Stimulated activated naive B cell treated with anti-CD40 and anti-IgM and Interleukin-4, amounts not matched to agents 10 μg/mL and 1 μg/mL and 100 μg/mL, for 72 hours (primary cell): ENCODE data around the gene PLAAT4.
"Not testable (repeated sequence)": the region's sequence is repeated elsewhere in the genome, so short reads cannot be mapped to it uniquely, and the experiment has no call there.

ENCODE experiments used
- ATAC-seq, 2 donors: fragments of 150-1000 bp; cut with Tn5 transposase; replicated peaks; 2 replicates each; pipeline ENCODE4 v1.10.0; 2021; ENCODE audit warnings: moderate library complexity in 1 of 2
- DNase-seq: peaks from one replicate; pipeline ENCODE4 v3.0.0; 2021
- H3K27ac Mint-ChIP-seq: one replicate; pipeline ENCODE4 v1.8.0; 2022; ENCODE audit warnings: mild to moderate bottlenecking, mixed read lengths
- H3K27me3 Mint-ChIP-seq, 2 donors: one replicate each; pipeline ENCODE4 v1.8.0; 2022; ENCODE audit warnings: mixed read lengths in 2 of 2
- H3K36me3 Mint-ChIP-seq, 2 donors: one replicate each; pipeline ENCODE4 v1.8.0; 2022; ENCODE audit warnings: mixed read lengths in 2 of 2, mild to moderate bottlenecking in 1 of 2
- H3K4me1 Mint-ChIP-seq, 2 donors: one replicate each; pipeline ENCODE4 v1.8.0; 2022; ENCODE audit warnings: mixed read lengths in 2 of 2, mild to moderate bottlenecking in 1 of 2
- H3K4me3 Mint-ChIP-seq, 2 donors: one replicate each; pipeline ENCODE4 v1.8.0; 2022; ENCODE audit warnings: mild to moderate bottlenecking in 2 of 2, mixed read lengths in 2 of 2, moderate library complexity in 1 of 2
- H3K9me3 Mint-ChIP-seq, 2 donors: one replicate each; pipeline ENCODE4 v1.8.0; 2022; ENCODE audit warnings: mixed read lengths in 2 of 2, mild to moderate bottlenecking in 1 of 2

PLAAT4 gene

DNA sequence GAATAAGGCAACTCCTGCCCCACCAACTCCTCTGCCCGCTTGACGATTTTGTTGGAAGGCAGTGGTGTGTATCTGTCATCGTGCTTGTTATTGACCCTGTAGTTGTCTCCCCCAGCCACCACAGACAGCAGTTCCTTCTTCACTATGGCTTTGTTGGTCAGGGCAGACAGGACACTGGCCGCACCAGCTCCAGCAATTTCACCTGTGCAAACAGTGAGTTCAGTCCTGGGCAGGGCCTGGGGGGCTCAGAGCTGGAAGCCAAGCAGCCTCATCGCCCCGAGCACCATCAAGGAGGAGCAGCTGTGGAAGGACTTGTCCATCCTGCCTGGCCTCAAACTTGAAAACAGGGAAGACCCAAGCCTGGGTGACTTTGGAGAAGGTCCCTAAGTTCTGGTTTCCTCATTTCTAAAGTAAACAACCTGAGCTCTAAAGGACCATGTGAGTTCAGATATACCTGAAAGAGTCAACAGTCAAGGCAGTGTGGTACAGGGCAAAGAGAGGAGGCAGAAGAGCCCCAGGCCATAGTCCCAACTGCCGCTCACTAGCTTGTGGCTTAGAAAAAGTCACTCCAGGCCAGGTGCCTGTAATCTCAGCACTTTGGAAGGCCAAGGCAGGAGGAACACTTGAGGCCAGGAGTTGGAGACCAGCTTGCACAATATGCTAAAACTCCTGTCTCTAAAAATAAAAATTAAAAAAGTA, 22.0 kb downstream of the PLAAT4 start:
- H3K27ac Mint-ChIP-seq: no peak overlapping the region
- peaks cover 5 to 10% of the 10 kb centered on the region in 2 donors for H3K4me1 Mint-ChIP-seq
- no peak for ATAC-seq
- no peaks in the 10 kb centered on the region for H3K36me3 Mint-ChIP-seq
- no peak for DNase-seq
- H3K4me3 Mint-ChIP-seq: no peak overlapping the region
- H3K27me3 Mint-ChIP-seq: peaks cover 10 to 13% of the 10 kb centered on the region in 2 donors
- no peaks in the 10 kb centered on the region for H3K9me3 Mint-ChIP-seq

DNA sequence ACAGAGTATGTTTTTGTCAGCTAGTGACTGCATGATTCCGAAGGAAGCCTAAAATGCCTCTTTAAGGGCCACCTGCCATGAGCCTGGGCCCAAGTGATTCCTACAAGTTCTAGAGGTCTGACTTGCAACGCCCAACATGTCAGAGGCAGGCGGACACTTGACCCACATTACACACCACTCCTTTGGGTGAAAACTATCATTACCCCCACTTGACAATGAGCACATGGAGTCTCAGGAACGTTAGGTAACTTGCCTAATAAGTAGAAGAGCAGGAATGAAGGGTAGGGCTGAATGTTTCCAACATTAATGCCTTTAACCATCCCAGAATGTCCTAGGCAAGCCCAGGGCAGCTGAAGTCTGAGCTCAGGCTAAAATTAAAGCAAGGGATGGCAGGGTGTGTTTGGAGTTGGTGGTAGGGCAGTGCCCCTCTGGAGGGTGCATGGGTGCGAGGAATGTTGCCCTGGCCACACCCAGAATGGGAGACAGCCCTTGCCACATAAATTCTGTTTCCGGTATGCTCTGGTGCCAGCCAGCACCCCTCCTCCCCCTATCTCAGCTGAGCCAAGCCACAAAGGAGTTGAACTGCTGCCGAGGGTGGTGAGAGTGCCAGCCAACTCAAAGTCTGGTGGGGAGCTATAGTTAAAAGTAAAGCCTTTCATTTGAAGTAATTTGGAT, 24.0 kb downstream of the PLAAT4 start:
- Mint-ChIP-seq H3K36me3 (no peaks in the 10 kb centered on the region), H3K4me1 (peaks cover 11 to 17% of the 10 kb centered on the region in 2 donors), H3K9me3 (no peaks in the 10 kb centered on the region), H3K4me3 (no peak overlapping the region), H3K27me3 (peaks cover 5 to 13% of the 10 kb centered on the region in 2 donors), H3K27ac (no peak overlapping the region)
- ATAC-seq (no peak), DNase-seq (no peak)

DNA sequence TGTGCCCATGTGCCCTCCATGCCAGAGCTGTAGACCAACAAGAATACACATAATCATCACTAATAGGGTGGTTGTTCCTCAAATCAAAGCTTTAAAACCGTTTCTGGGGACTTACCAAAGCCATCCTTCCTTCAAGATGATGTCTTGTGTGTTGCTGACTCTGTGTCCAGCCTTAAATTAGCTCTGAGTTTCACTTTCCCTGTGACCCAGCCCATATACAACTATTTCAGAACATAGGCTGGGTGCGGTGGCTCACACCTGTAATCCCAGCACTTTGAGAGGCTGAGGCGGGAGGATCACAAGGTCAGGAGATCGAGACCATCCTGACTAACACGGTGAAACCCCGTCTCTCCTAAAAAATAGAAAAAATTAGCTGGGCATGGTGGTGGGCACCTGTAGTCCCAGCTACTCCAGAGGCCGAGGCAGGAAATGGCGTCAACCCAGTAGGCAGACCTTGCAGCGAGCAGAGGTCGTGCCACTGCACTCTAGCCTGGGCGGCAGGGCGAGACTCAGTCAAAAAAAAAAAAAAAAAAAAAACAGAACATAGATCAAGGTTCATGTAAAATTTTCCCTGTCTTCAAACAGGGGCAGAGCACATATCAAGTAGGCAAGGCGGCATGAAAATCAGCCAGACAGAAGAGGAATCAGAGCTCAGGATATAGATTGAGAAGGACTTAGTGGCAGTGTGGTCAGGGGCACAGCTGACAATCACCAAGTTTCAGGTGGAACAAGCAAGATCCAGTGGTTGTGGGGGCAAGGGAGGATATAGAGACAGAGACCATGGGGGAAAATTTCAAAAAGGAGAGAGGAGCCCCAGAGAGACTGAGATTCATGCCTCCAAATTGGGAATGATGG, 26.8 kb downstream of the PLAAT4 start, which contains the start of gene PLAAT2:
Gene PLAAT2, minus strand, starts transcription at position 179 of the 855 bp plus-strand sequence. Its CDS starts 55 bp downstream, at position 124.
- Mint-ChIP-seq H3K4me1 (peaks cover 22 to 31% of the 10 kb centered on the region in 2 donors), H3K4me3 (no peak within 1 kb of the TSS)

DNA sequence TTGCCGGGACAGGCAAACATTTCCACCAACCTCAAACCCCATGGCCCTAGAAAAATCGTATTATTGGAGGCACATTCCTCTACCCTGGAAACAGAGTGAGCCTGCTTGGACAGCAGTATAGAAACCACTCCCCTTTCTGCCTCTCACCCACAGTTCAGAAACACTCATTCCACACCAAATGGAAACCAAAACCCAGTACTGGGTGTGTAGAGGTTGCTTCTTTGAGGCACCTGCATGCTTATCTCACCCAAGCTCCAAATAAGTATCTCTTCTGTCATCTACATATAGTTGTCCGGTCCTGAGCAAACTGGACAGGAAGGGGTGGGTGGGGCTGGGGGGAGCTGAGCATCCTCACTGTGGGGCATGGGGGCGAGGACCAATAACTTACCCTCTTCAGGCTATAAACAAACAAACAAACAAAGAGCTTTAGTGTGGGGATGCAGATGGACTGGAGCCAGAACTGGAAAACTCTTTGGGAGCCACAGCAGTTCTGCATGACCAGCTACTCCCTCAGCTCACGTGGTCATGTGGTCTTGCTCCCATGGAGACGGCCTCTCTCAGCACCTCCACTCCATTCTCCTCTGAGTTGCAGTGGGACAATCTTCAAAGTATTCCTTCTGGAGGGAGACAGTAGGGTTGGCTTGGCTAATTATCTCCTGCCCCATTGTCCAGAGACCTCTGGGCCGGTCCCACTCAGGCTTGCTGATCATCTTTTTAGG, 27.6 kb downstream of the PLAAT4 start:
- H3K4me3 Mint-ChIP-seq: no peak overlapping the region
- no peak overlapping the region for H3K27ac Mint-ChIP-seq
- H3K9me3 Mint-ChIP-seq: no peaks in the 10 kb centered on the region
- ATAC-seq (peak; percentile 21 to 28), DNase-seq (no peak)
- H3K27me3 Mint-ChIP-seq: peaks cover 5 to 13% of the 10 kb centered on the region in 2 donors
- H3K36me3 Mint-ChIP-seq: no peaks in the 10 kb centered on the region
- peaks cover 22 to 31% of the 10 kb centered on the region in 2 donors for H3K4me1 Mint-ChIP-seq

More for the DNA sequence above, 26.8 kb downstream of the PLAAT4 start, which contains the start of gene PLAAT2:
- H3K27me3 Mint-ChIP-seq: peaks cover 5 to 13% of the 10 kb centered on the region in 2 donors
- H3K9me3 Mint-ChIP-seq: no peaks in the 10 kb centered on the region
- no peaks in the 10 kb centered on the region for H3K36me3 Mint-ChIP-seq
- no peak for ATAC-seq
- DNase-seq: no peak
- H3K27ac Mint-ChIP-seq: peak within 1 kb of the TSS; percentile 25

DNA sequence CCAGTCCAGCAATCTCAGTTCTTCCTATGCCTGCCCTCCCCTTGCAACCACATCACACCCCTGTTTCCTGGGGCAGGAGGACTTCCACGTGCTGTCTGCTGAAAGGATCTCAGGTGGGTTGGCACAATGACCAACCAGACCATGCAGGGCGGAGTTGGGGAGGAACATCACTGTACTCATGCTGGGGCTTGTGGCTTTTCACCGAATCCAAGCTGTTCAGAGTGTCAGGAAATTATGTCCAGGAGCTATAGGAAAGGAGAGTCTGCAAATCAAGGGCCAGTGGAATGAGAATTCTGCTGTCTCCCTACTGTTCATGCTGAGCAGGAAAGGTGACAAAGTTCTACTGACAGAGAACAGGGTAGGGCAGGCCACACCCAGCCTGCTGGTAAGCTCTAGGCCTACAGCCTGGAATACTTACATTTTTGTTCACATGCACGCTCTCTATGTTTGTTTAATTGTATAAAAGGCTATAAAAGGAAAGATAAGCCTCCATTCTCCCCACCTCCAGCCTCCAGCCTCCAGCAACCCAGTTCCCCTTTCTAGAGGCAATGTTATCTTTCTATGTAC, 28.3 kb downstream of the PLAAT4 start:
- H3K9me3 Mint-ChIP-seq: no peaks in the 10 kb centered on the region
- DNase-seq (no peak), ATAC-seq (no peak)
- H3K27ac Mint-ChIP-seq: no peak overlapping the region
- H3K36me3 Mint-ChIP-seq: no peaks in the 10 kb centered on the region
- H3K4me3 Mint-ChIP-seq: no peak overlapping the region
- H3K4me1 Mint-ChIP-seq: peaks cover 22 to 31% of the 10 kb centered on the region in 2 donors
- peaks cover 2 to 12% of the 10 kb centered on the region in 2 donors for H3K27me3 Mint-ChIP-seq

DNA sequence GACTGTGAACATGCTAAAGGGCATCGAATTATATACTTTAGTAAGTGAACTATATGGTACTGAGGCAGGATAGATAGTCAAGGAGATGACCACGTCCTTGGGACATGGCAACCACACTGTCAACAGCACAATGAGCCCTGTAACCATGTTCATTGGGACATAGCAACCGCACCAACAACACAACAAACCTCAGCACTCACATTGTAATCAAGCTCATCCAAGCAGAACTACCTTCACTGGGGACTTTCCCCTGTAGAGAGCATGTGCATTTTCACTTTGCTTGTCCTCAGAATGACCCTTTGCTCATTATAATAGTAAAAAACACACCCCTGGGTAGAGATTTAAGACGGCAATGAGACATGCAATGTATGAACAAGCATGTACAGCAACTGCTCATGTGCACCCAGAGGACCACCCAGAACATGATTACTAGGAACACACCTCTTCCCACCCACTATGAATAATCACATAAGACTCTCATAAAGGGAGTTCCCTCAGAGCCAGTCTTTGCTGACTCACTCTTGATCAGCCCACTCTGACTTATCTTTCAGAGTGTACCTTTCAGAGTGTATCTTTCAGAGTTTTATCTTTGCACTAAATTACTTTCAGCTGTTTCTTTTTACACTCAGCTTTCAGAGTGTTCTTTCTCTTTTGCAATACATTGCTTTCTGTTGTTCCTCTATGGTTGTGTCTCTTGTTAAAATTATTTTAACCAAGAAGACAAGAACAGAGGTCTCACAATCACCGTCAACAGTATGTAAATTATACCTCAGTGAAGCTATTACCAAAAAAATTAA, 30.6 kb downstream of the PLAAT4 start:
- Mint-ChIP-seq H3K27me3 (no peaks in the 10 kb centered on the region), H3K27ac (peak overlapping the region; percentile 99), H3K36me3 (no peaks in the 10 kb centered on the region), H3K4me3 (peak overlapping the region; percentile 68 to 69), H3K9me3 (no peaks in the 10 kb centered on the region), H3K4me1 (peaks cover 31 to 42% of the 10 kb centered on the region in 2 donors)
- DNase-seq (peak; percentile 74), ATAC-seq (peak; percentile 90 to 95)

DNA sequence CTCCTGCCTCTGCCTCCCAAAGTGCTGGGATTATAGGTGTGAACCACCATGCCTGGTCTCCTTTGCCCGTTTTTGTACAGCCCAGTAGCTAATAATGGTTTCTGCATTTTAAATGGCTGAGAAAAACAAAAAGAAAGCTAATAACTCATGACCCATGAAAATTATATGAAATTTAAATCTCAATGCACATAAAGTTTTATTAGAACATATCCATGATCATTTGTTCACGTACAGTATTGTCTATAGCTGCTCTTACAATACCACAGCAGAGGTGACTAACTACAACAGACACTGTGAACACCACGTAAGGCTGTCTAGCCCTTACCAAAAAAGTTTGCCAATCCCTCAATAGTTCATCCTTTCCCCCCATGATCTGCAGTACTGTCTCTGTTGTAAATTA, 33.0 kb downstream of the PLAAT4 start:
- Mint-ChIP-seq H3K4me1 (peaks cover 37 to 53% of the 10 kb centered on the region in 2 donors), H3K9me3 (no peaks in the 10 kb centered on the region), H3K27ac (no peak overlapping the region), H3K4me3 (no peak overlapping the region), H3K36me3 (no peaks in the 10 kb centered on the region), H3K27me3 (no peaks in the 10 kb centered on the region)
- DNase-seq: no peak
- no peak for ATAC-seq

DNA sequence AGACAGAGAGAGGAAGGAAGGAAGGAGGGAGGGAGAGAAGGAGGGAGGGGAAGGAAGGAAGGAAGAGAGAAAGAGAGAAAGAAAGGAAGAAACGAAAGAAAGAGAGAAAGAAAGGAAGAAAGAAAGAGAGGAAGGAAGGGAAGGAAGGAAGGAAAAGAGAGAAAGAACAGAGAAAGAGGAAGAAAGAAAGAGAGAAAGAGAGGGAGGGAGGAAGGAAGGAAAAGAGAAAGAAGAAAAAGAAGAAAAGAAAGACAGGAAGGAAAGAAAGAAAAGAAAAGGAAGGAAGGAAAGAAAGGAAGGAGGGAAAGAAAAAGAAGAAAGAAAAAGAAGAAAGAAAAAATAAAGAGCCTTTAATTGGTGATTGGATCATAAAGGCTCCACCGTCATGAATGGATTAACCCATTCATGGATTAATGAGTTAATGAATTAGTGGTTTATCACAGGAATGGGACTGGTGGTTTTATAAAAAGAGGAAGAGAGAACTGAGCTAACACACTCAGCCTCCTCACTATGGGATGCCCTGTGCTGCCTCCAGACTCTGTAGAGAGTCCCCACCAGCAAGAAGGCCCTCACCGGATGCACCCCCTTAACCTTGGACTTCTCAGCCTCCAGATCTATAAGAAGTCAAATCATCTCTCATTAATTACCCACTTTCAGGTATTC, 35.5 kb downstream of the PLAAT4 start:
- no peak for DNase-seq
- Mint-ChIP-seq H3K36me3 (no peaks in the 10 kb centered on the region), H3K27ac (no peak overlapping the region), H3K4me1 (peaks cover 35 to 42% of the 10 kb centered on the region in 2 donors), H3K9me3 (no peaks in the 10 kb centered on the region), H3K27me3 (no peaks in the 10 kb centered on the region), H3K4me3 (no peak overlapping the region)
- peak; percentile 79 to 85 for ATAC-seq

DNA sequence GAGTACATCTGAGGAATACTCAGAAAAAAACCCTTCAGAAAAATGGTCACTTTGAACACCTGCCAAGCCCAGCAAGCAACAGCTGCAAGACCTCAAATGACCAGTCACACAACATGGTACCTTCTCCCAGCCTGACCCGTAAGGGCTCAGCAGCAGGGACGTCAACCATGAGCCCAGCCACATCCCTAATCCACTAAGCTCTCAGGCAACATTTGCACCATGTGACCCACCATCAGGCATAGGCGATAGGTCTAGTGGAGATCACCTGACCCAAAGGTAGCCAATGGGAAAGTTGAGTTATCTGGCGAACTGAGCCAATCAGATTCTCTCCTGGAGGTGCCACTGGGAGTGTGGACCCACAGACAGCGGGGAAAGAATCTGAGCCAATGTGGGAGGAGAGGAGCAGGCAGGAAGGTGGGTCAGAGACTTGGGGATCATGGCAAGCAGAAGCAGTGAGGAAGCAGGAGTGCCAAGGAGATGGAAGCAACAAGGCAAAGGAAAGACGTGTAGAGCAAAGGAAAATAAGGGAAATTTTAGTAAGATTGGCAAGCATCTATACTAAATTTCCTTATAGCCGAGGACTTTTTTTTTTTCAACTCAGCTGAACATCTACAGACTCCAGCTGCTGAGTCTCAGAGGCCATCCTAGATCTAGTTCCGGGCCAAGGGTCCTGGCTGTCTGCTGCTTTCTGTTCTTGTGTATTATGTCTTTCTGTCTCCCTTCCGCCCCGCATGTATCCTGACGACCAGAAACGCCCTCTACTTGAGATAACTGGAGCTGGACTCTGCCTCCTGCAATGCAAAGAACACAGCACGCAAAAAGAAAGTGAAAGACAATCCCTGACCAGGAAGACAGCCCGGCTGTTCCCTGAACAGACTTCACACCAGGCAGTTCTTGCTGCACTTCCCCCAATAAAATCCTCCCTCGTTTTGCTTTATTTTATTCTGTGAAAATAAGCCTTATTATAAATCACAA, 37.6 kb downstream of the PLAAT4 start:
- Mint-ChIP-seq H3K36me3 (peaks cover 2 to 6% of the 10 kb centered on the region in 2 donors), H3K9me3 (peaks cover 0 to 5% of the 10 kb centered on the region in 2 donors), H3K27me3 (no peaks in the 10 kb centered on the region), H3K4me1 (peaks cover 30 to 36% of the 10 kb centered on the region in 2 donors), H3K4me3 (peak overlapping the region; percentile 65 to 72), H3K27ac (peak overlapping the region; percentile 74)
- ATAC-seq (peak; percentile 57 to 64), DNase-seq (peak; percentile 6)

DNA sequence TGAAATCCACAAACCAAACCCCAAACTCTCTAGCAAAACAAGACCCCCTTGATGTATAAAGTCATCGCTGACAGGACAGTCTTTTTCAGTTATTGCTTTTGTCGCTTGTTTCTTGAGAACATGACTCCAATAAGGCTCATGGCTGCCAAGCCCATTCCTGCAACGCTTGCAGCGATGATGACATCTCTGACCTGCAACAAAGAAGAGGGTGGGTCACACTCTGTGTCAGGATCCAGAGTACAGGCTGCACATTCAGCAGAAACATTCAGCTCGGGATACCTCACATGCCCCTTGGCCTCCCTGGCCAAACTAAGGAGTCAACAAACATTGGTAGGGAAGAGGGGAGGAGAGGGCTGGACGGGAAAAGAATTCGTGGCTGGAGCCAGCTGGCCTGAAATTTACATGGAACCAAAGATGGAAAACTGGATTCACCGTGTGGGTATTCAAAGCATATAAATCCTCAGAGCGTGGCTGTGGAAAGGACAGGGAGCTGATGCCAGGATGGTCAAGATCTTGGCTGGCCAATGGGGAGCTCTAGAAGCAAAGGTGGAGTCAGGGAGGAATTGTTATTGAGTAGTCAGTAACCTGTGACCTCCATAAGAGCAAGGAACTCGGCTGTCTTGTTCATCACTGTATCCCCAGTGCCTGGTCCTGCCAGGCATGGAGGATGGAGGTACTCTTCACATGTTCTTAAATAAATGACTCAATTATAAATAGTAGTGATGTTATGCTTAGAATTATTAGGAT, 38.4 kb downstream of the PLAAT4 start:
- peaks cover 30 to 36% of the 10 kb centered on the region in 2 donors for H3K4me1 Mint-ChIP-seq
- peak overlapping the region; percentile 65 to 72 for H3K4me3 Mint-ChIP-seq
- DNase-seq: no peak
- H3K36me3 Mint-ChIP-seq: peaks cover 2 to 9% of the 10 kb centered on the region in 2 donors
- H3K9me3 Mint-ChIP-seq: peaks cover 0 to 6% of the 10 kb centered on the region in 2 donors
- H3K27me3 Mint-ChIP-seq: no peaks in the 10 kb centered on the region
- H3K27ac Mint-ChIP-seq: peak overlapping the region; percentile 74
- ATAC-seq: no peak

DNA sequence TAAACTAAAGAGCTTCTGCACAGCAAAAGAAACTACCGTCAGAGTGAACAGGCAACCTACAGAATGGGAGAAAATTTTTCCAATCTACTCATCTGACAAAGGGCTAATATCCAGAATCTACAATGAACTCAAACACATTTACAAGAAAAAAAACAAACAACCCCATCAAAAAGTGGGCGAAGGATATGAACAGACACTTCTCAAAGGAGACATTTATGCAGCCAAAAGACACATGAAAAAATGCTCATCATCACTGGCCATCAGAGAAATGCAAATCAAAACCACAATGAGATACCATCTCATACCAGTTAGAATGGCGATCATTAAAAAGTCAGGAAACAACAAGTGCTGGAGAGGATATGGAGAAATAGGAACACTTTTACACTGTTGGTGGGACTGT, 42.3 kb downstream of the PLAAT4 start:
- Mint-ChIP-seq H3K9me3 (peaks cover 17 to 20% of the 10 kb centered on the region in 2 donors), H3K36me3 (peaks cover 2 to 18% of the 10 kb centered on the region in 2 donors), H3K4me1 (peaks cover 11 to 12% of the 10 kb centered on the region in 2 donors)
- not testable (repeated sequence) for H3K4me3 Mint-ChIP-seq, DNase-seq, H3K27me3 Mint-ChIP-seq, ATAC-seq, H3K27ac Mint-ChIP-seq
